ENCODE results near the gene CAMTA1.
A peak's percentile ranks its signal among the peaks of the same experiment; 100 is the strongest.

Gene CAMTA1

DNA sequence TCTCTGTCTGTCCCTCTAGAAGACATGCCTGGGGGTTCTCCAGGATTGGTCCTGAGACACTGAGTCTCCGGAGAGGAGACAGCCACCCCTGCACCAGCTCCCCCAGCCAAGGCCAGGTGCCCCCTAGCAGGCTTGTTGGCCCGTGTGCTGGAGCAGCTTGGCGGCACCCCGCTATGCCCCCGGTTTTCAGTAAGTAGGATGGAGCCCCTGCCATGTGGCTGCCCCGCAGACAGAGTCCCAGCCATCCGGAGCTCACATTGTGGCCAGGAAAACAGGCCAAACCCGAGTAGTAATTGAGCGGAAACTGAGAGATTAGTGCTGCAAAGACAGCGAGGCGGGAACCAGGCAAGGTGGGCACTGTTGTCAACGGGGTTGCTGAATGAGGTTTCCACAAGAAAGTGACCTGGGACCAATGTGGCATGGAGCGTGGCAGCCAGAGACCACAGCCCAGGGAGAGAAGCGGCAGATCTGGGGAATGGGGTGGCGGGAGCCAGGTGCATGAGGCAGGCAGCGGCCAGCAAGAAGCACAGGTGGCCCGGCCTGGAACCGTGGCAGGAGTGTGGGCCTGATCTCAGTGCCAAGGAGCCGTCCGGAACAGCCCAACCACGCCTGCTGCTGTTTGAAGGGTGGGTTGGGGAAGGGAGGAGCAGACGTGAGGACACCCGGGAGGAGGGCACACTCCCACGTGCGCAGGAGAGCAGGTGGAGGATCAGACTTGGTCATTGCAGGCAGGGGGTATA, 848.4 kb downstream of the CAMTA1 start:
- DNase-seq (ENCODE audit: low spot score): peak; percentile 87

DNA sequence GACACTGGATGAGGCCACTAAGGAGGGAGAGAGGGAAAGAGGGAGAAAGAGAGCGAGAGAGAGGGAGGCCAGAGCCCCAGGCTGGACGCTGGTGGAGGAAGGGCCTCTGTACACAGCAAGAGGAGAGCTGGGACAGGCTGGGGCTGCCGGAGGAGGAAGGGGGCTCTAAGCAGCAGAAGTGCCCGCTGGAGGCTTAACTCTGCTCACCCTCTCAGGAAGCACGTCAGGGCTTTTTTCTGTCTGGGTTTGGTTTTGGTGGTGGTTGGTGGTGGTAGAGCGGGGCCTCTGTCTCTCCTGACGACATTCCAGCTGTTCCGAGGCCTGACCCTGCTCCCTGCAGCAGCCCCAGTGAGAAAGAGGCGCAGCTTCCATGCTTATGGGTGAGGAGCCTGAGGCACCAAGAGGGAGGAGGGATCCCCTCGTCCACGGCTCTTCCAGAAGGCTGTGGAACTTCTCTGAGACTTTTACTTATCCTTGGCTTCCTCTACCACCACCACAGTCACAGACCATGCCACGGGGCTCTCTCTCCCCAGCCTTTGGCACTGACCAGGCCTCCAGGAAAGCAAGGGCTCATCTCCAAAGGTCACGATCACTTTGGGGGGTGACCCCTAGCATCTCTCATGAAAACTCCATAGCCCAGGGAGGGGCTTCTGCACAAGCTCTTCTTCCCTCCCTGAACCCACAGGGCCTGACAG, 849.4 kb downstream of the CAMTA1 start:
- no peak for DNase-seq (ENCODE audit: low spot score)

DNA sequence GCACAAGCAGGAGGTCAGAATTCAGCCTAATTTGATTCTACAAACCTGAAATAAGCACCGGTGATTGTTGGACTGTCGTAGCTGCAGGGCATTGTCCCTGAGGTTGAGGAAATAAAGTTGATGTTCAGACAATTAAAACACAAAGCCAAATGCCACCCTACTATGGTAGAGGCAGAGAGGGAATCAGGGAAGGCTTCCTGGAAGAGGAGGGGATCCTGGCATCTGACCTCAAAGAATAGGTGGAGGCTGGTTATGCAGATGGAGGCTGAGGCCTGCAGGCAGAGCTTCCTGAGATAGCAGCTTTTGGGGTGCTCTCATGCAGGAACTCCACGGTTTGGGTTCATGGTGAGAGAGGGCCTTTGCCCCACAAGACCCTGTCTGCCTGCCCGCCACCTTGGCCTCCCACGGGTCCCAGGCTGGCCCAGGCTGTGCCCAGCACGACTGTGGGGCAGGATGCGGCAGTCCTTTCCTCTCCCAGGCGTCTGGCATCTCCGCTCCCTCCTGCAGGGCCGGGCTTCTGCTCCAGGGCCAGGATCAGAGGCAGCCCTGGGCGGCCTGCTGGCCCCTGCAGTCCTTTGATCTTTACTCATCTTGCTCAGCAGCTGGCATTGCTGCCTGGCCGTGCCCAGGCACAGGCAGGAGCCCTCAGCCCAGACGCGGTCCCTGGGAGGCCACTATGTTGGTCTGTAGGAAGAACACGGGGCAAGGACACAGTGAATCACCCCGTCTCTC, 851.7 kb downstream of the CAMTA1 start:
- peak; percentile 71 for DNase-seq (ENCODE audit: low spot score)

DNA sequence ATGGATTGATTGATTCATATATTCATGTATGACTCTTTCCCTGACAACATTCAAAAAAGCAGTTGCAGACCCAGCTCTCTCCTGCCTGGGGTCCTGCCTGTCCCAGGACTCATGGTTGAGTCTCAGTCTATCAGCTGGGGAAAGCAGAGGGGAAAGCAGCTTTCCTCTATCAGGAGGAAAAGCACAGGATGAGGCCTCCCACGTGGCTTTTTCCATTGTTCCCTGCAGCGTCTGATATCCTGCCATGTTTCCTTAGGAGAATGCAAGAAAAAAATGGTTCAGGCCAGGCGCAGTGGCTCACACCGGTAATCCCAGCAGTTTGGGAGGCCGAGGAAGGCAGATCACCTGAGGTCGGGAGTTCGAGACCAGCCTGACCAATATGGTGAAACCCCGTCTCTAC, 852.8 kb downstream of the CAMTA1 start:
- DNase-seq (ENCODE audit: low spot score): no peak

DNA sequence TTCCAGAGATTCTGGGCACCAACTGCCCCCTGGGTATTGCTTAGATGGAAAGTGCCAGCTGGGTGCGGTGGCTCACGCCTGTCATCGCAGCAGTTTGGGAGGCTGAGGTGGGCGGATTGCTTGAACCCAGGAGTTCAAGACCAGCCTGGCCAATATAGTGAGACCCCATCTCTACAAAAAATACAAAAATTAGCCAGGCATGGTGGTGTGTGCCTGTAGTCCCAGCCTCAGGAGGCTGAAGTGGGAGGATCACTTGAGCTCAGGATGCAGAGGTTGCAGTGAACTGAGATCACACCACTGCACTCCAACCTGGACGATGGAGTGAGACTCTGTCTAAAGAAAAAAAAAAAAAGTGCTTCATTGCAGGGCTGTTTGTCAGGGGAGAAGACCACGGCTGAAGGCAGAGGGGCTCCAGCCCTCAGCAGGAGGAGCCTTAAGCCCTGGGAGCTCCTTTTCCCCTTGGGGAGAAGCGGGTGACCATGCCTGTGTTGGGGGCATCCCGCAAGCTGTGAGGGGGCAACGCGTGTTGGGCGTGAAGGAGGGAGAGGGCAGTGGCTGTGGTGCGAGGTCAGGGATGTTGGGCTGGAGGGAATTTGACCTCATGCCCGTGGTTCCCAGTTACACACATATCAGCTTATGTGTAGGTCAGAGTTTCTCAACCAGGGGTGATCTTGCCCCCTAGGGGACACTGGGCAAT, 854.3 kb downstream of the CAMTA1 start:
- no peak for DNase-seq (ENCODE audit: low spot score)

DNA sequence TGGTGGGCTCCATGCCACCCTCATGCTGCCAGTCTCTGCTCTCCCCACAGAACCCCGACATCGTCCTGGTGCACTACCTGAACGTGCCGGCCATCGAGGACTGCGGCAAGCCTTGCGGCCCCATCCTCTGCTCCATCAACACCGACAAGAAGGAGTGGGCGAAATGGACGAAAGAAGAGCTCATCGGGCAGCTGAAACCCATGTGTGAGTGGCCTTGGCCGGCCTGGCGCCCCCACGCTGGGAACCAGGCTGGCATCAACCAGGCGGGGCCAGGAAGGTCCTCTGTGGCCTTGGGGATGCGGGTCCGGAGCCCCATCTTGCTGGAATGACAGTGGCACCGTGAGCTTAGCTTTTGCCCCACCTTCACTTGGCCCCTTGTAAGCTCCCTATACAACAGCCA, 855.1 kb downstream of the CAMTA1 start:
- DNase-seq (ENCODE audit: low spot score): no peak

DNA sequence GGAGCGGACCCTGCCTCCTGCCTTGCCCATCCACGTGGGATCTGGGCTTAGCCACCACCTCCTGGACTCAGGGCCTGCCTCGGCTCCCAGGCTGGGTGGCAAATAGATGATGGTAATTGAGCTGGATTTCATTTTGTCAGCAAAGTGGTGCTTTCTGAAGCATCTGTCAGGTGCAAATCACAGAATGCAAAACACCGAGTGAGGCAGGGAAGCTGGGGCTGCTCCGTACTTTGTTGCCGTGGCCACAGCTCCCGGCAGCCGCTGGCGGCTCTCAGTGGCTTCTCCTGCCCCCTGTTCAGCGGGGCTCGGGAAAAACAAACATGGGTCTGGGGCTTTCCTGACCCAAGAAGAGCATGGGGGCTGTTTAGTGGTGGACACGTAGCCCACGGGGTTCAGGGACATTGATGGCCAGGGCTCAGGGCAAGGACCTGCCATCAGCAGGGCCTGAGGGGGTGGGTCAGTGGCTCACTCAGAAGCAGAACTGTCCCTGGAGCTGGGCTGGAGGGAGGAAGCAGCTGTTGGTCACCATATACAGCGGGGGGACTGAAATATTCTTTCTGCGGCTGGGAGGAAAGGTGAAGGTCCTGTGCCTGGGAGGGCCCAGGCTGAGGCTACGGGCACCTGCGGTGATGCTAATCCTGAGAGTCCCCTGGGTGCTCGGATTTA, 855.8 kb downstream of the CAMTA1 start:
- DNase-seq (ENCODE audit: low spot score): no peak

DNA sequence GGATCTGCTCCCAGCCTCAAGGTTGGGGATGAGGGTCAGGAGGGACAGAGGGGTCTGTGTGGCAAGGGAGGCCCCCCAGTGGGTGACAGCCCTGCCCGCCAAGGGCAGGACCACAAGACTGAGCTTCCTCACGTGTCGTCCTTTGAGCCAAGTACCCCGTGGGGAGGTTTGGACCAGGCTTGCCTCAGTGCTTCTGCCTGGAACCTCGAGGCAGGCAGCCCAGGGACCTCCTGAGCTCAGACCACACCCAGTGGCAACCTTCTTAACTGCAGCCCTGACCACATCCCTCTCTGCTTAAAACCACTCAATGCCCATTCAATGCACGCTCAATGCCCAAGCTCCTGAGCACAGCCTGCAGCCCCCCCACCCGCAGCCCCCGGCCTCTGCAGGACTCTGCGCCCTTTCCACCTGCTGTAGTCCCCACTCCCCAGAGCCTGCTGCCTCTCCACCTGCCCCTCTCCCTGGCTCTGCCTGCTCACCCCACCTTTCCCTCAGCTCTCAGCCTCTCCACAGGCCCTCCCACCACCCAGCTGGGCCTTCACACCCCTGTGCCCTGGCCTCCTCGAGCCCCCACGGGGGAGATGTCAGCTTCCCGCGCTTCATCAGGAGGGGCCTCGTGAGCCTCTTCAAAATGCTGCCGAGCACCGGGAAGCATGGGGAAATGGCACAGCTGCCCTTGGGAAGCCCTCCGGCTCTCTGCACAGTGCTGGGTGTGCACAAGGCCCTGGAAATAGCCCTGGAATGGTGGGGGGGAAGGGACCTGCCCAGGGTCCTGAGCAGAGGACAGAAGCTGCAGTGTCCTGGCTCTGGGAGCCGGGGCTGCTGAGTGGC, 856.5 kb downstream of the CAMTA1 start:
- no peak for DNase-seq (ENCODE audit: low spot score)

DNA sequence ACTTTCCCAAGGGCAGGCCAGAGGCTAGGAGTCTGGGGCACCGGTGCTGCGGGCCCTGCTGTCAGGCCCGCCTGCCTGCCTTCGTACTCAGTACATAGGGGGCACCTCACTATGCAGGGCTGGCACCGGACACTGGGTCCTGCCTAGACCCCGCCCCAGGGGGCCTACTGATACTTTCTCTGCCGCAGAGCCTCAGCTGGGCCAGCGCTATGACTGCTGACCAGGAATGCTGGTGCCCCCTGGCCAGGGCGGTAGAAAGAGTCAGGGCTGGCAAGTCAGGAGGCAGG, 857.1 kb downstream of the CAMTA1 start:
- DNase-seq (ENCODE audit: low spot score): no peak

DNA sequence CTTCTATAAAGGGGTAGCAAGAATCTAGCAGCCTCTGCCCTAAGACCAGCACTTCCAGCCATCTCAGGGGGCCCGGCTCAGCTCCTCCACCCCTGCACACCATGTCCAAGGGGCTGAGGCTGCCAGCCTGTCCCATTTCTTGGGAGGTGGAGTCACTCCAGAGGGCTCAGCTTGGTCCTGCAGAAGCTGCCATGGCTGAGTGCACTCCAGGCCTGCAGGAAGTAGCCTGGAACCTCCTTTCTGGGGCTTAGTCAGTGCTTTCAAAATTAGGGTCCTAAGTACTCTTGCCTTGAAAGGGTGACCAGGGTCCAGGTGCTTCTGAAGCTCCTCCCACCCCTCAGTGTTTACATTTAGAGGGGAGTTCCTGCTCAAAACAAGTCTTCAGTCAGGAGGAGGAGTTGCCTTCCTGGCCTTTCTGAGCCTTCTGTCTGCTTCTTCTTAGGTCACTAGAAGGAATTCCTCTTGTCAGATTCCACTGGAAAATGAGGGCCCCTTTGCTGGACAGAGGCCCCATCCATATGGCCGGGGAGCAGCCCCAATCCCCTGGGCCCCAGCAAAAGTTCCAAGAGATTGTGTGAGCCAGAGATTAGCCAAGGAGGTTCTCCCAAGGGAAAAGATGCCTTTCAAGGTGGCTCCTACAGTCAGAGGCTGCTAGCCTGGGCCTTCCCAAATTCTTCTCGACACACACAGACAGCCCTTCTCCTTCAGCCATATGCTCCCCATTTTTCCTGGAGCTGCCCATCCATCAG, 857.7 kb downstream of the CAMTA1 start:
- no peak for DNase-seq (ENCODE audit: low spot score)

DNA sequence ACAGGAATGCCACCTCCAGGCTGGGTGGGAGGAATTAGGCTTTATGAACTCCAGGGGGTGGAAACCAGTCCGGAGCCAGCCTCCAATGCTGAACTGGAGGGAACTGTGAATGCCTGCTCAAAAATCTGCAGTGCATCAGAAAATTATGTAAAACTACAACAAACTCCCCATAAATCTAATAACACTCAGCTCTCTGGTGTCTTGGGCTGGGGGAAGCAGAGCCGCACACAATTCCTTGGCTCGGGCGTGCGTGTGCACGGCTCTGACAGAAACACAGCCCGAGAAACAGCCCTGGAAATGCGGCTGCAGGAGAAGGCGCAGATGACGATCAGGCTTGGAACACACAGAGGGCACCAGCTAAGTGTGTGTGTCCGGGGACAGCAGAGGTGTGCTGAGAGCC, 858.3 kb downstream of the CAMTA1 start:
- DNase-seq (ENCODE audit: low spot score): no peak

DNA sequence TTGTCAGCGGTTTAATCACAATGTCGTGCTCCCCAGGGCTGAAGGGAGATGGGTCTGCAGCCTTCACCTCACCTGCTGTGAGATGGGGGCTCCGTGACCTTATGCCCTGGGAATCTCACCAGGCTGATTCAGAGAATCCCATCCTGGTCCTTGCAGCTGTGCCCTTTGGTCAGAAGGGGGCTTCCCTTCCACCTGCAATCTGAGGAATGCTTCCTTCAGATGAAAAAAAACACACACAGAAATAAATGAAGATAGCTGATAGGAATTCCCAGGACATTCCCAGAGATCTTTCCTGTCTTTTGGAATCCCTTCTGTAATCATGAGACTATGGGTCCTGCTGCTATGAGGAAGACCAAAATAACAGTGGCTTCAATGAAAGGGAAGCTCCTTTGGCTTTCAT, 858.8 kb downstream of the CAMTA1 start:
- DNase-seq (ENCODE audit: low spot score): no peak

DNA sequence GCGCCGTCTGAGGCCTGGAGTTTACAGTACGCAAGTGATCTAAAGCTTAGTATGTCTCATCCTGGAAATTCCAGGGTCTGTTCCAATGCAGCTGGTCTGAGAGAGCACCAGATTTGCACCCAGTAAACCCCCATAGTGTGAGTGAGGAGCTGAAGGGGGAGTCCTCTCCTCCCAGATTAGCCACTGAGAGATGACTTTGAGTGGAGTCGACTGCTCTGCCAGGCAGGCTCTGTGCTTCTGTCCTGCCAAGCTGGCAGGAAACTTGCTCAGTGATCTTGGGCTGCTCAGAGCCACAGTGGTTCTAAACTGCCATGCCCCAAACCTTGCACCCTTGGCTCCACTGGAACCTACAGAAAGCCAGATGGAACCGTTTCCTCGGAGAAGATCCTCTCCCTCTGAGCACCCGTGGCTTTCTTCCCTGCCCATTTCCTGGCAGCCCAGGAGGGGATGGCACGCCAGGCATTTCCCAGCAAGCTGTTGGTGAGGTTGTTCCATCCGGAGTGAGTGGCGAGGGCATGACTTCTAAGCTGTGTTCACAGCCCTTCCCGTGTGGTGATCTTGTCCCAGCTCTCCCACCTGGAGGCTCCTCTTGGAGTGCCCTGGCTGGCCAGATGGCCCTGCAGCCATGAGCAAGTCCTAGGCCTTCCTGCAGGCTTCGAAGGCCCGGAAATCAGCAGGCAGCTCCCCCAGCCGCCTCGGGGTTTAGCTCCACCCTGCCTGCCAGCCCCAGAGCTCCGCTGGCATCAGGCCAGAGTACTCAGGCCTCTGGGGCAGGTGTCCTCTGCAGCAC, 859.9 kb downstream of the CAMTA1 start:
- peak; percentile 91 for DNase-seq (ENCODE audit: low spot score)

DNA sequence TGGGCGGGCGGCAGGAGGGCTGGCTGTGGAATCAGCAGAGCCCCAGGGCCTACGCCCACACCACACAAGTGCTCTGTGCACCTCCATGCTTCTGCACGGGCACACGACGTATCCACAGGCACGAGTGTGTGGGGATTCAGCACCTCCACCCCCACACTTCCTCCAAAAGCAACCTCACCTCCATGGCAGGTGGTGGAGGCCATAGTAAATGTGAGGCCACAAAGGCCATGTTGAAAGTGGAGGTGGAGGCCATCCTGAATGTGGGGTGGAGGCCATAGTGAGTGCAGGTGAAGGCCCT, 860.4 kb downstream of the CAMTA1 start:
- DNase-seq (ENCODE audit: low spot score): no peak

DNA sequence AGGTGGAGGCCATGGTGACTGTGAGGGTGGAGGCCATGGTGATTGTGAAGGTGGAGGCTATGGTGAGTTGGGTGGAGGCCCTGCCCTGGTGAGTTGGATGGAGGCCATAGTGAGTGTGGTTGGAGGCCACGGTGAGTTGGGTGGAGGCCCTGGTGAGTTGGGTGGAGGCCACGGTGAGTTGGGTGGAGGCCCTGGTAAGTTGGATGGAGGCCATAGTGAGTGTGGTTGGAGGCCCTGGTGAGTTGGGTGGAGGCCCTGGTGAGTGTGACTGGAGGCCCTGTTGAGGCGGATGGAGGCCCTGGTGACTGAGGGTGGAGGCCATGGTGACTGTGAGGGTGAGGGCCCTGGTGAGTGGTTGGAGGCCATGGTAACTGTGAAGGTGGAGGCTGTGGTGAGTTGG, 860.9 kb downstream of the CAMTA1 start:
- no peak for DNase-seq (ENCODE audit: low spot score)

DNA sequence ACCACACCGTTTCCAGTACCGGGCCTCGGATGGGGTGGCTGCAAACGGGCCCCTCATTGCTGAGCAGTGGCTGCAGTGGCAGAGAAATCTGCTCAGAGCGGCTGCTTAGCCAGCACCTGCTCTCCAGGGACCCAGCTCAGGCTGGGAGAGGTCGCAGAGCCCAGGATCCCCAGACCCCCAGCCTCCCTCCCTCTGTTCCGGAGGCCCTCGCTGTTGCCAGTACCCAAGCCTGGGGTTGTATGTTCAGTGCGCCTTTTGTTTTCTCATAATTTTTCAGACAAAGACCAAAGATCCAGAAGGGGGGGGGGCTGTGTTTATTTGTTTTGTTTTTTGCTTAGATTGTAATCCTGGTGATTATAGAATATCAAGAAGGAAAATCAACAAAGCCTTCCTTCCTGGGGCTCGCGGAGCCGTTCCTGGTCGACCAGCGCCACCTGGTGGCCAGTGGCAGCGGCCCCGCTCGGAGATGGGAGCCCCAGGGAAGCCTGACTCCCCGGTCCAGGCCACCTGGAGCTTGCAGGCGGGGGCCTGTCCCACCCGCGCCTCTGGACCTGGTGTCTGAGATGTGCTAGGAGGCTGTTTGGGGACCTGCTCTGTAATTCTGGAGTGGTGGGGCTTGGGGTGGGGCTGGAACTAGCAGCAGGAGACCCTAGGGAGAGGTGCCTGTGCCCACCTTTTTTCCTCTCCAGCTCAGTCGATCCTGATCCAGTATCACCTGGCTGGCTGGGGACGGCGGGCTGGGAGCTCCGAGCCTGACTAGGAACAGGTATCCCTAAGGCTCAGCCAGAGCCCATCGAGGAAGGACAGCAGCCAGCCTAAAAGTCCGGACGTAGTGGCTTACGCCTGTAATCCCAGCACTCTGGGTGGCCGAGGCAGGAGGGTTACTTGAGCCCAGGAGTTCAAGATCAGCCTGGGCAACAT, 862.0 kb downstream of the CAMTA1 start:
- peak; percentile 66 for DNase-seq (ENCODE audit: low spot score)

DNA sequence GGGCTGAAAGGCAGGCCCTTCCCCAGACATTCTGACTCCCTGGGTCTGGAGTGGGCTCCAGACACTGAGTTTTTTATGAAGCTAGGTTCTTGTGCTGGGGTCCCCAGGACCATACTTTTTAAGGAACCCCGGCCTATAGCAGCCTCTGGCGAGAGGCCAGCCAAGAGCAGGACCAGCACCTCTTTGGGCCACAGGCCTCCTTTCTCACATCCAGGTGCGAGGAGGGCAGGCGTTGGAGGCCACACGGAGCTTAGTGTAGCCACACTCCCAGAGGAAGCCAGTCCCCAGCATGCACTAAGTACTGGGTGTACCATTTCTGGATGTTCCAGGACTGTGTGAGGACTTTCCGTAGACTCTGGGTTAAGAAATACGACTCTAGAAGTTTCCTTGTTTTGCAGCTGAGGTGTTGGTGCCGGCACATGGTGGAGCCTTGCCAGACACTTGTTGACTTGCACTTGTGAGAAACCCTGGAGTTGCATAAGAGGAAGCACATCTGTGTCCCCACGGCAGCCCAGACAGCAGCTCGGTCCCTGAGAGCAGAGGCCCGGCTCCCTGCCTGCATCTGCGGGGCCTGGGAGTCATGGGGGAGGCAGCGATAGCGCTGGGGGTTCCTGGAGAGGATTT, 863.6 kb downstream of the CAMTA1 start:
- DNase-seq (ENCODE audit: low spot score): no peak

DNA sequence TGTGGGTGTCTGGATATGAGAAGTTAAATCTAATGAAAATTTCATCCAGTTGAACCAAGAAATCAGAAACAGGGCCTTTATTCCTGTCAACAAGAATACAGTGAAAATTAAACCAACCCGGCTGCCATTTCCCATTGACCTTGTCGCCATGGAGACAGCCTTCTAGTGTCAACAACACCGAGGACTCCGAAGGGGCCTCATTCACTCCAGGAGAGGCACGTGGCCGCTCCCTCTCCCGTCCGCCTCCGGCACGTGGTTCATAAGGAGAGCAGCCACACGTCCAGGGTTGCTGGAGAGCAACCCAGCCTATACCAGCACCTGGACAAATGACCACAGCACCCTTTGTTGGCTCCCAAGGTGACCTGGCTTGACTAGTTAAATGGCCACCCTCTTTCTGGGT, 865.5 kb downstream of the CAMTA1 start:
- DNase-seq (ENCODE audit: low spot score): no peak

Data from cerebellar cortex (tissue), 1 donor.